ENCODE data around the gene SLC12A7.
A peak's percentile ranks its signal among the peaks of the same experiment; 100 is the strongest.

The SLC12A7 gene

DNA sequence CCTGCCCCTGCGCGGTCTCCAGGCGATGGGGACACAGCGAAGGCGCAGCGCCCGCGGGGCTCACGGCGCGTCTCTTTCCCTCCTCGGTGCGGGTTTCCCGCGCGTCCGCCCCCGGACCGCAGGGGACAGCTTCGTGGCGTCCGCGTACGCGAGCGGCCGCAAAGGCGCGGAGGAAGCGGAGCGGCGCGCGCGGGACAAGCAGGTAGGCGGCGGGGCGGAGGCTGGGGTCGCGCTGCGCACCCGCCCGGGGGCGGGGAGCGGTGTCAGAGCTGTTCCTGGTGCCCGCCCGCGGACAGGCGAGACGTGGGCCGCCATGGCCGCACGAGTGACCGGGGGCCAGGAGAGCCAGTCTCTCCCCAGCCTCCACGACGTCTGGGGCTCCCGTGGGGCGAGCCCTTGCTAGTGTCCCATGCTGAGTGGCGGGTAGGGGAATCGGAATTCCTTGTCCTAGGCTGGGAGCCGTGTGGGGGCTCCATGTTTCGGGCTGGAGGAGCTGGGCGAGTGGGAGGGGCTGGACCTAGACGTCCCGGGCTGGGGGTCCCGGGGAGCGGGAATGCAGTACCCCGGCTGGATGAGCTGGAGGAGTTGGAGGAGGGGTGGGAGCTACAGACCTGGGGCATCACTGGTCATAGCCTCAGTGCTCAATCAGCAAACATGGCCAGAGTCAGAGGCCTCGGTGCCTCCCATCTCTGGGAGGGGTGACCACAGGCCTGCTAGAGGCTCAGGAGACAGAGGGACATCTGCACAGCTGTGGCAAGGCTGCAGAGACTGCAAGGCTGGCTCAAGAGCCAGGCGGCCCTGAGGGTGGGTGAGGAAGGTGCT lies 102.3 kb downstream of the SLC12A7 start:
- H3K36me3 ChIP-seq (ENCODE audit: insufficient read depth, low read length), result no peaks in the 10 kb centered on the region

DNA sequence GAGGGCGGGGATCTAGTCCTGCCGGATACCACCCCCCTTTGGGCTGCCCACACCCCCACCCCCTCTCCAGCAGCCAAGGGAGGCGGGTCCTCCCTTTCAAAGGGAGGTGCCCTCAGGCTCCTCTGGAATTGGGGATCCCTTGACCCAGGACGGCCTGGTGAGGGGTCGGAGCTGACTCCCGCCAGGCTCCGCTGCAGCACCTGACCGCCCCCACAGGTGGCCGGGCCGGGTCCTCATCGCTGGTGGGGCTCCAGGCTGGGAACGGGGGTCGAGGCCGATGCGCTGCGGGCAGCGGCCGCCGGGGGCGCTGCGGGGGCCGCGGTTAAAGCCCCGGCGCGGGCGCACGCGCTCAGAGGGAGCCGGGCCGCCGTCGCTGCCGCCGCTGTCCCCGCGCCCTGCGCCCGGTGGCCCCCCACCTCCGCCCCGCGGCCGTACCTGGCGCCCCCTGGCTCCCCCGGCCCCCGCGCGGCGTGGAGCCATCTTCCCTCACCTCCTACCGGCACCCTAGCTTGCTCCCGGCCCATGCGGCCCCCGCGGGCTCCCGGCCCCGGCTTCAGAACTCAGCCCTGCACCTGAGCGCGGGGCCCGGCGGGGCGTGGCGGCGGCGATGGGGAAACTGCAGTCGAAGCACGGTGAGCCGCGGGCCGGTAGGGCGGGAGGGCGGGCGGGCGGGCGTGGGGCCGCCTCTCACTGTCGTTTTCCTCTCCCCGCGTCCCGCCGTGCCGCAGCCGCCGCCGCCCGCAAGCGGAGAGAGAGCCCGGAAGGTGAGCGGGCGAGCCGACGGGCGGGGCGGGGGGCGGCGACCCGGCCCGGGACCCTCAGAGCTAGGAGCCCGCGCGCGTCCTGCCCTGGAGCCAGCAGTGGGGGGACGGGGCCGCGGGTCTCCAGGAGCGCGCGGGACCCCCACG lies 103.2 kb downstream of the SLC12A7 start, which contains the start of gene NKD2:
Gene NKD2, plus strand, starts transcription at position 352 of the 908 bp plus-strand sequence. Its CDS starts 256 bp downstream, at position 608.
- no peak within 1 kb of the TSS for H3K9ac ChIP-seq (ENCODE audit: insufficient read length)
- TF ChIP-seq EZH2 (IDR thresholded peaks at IDR 0.05), result no peak
- TF ChIP-seq FOXP2 (optimal IDR thresholded peaks at IDR 0.05; ENCODE audit: control extremely low read depth, extremely low read length, insufficient read depth), result no peak
- TF ChIP-seq POLR2AphosphoS5 (IDR thresholded peaks at IDR 0.05; ENCODE audit: borderline replicate concordance, low read depth, low read length), result no peak
- H3K9me3 ChIP-seq (ENCODE audit: low read depth, low read length), result no peaks in the 10 kb centered on the region
- no peaks in the 10 kb centered on the region for H3K36me3 ChIP-seq (ENCODE audit: insufficient read depth, low read length)
- H3K27ac ChIP-seq, result no peak within 1 kb of the TSS
- DNase-seq (ENCODE audit: low read depth, low spot score), result no peak
- peak within 1 kb of the TSS; percentile 78 for H3K4me3 ChIP-seq

More for the DNA sequence above, 102.3 kb downstream of the SLC12A7 start:
- no peak overlapping the region for H3K27ac ChIP-seq
- peak overlapping the region; percentile 78 for H3K4me3 ChIP-seq
- H3K9ac ChIP-seq (ENCODE audit: insufficient read length), result no peak overlapping the region
- no peak for DNase-seq (ENCODE audit: low read depth, low spot score)
- no peaks in the 10 kb centered on the region for H3K9me3 ChIP-seq (ENCODE audit: low read depth, low read length)
- no peak for TF ChIP-seq FOXP2 (optimal IDR thresholded peaks at IDR 0.05; ENCODE audit: control extremely low read depth, extremely low read length, insufficient read depth)
- no peak for TF ChIP-seq EZH2 (IDR thresholded peaks at IDR 0.05)
- TF ChIP-seq POLR2AphosphoS5 (IDR thresholded peaks at IDR 0.05; ENCODE audit: borderline replicate concordance, low read depth, low read length), result no peak

DNA sequence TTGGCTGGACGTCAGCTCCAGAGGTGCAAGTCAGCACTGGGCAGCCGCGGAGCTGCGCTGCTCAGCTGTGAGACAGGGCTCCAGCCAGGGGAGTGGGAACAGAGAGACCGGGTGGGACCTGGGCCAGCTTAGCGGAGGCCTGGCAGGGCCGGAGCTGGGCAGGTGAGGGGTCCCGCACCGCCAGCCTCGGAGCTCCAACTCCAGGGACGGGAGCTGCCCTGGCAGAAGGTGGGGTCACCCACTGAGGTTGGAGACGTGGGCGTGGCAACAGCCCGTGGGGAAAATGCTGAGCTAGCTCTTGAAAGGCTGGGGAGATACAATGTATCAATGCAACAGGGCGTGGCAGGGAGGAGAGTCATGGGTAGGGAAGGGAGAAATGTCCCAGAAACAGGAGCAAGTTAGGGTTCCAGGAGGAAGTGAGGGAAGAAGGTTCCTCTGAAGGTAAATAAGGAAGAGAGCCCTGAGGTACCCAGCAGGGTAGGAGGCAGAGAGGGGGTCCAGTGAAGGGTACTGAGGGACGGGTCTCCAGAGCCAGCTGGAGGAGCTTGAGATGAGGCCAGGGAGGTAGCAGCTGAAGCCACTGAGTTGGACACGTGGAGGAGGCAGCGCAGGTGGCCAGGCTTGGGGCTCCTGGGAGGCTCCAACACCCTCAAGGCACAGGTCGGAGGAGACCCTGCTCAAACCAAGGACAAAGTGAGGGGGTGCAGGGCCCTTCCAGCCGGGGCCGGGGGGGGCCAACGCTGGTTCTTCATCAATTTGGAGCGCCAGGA lies 104.0 kb downstream of the SLC12A7 start:
- H3K9me3 ChIP-seq (ENCODE audit: low read depth, low read length), result no peaks in the 10 kb centered on the region
- no peak for DNase-seq (ENCODE audit: low read depth, low spot score)
- no peak for TF ChIP-seq EZH2 (IDR thresholded peaks at IDR 0.05)
- TF ChIP-seq POLR2AphosphoS5 (IDR thresholded peaks at IDR 0.05; ENCODE audit: borderline replicate concordance, low read depth, low read length), result no peak
- TF ChIP-seq FOXP2 (optimal IDR thresholded peaks at IDR 0.05; ENCODE audit: control extremely low read depth, extremely low read length, insufficient read depth), result no peak
- H3K9ac ChIP-seq (ENCODE audit: insufficient read length), result no peak overlapping the region
- peak overlapping the region; percentile 78 for H3K4me3 ChIP-seq
- H3K36me3 ChIP-seq (ENCODE audit: insufficient read depth, low read length), result no peaks in the 10 kb centered on the region
- H3K27ac ChIP-seq, result no peak overlapping the region

DNA sequence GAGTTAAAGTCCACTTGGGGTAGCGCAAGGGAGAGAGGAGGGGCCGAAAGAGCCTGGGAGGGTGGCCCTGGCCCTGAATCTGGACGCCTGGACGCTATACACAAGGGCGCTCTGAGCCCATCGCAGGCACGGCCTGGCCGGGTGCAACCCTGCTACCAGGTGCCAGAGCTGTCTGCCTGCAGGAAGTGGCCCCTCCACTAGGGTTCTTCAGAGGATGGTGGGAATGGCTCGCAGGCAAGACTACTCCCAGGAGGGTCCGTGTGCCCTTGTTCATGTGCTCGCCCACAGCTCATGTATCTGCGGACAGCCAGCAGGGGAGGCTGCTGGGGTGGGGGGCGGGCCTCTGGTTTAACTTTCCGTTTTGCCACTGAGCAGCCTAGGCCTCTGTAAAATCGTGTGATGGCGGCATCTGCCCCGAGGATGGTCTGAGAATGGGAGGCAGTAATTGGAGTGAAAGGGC lies 104.6 kb downstream of the SLC12A7 start:
- DNase-seq (ENCODE audit: low read depth, low spot score), result no peak
- Histone ChIP-seq H3K4me3 (no peak overlapping the region), H3K9me3 (ENCODE audit: low read depth, low read length) (no peaks in the 10 kb centered on the region), H3K36me3 (ENCODE audit: insufficient read depth, low read length) (no peaks in the 10 kb centered on the region), H3K27ac (no peak overlapping the region), H3K9ac (ENCODE audit: insufficient read length) (no peak overlapping the region)
- TF ChIP-seq FOXP2 (optimal IDR thresholded peaks at IDR 0.05; ENCODE audit: control extremely low read depth, extremely low read length, insufficient read depth) (no peak), EZH2 (IDR thresholded peaks at IDR 0.05) (no peak), POLR2AphosphoS5 (IDR thresholded peaks at IDR 0.05; ENCODE audit: borderline replicate concordance, low read depth, low read length) (no peak)

DNA sequence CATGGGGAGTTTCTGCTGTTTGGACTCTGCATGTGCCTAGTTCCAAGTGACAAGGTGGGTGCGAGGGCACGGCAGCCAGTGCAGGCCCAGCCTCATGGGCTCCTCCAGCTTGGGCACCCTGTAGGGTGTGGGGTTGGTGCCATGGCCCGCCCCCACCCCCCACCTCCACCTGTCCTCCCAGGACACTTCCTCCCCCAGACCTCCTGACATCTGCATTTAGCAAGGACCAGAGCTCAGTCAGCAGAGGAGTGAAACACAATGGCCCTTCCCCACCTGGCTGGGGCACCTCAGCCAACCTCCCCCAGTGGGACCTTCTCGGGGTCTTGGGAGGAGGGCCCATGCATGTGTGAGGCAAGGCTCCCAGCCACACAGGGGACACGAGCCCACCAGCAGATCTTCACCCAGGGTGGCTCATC lies 105.2 kb downstream of the SLC12A7 start:
- Histone ChIP-seq H3K27ac (no peak overlapping the region), H3K9me3 (ENCODE audit: low read depth, low read length) (no peaks in the 10 kb centered on the region), H3K36me3 (ENCODE audit: insufficient read depth, low read length) (no peaks in the 10 kb centered on the region), H3K4me3 (no peak overlapping the region), H3K9ac (ENCODE audit: insufficient read length) (no peak overlapping the region)
- TF ChIP-seq FOXP2 (optimal IDR thresholded peaks at IDR 0.05; ENCODE audit: control extremely low read depth, extremely low read length, insufficient read depth) (no peak), POLR2AphosphoS5 (IDR thresholded peaks at IDR 0.05; ENCODE audit: borderline replicate concordance, low read depth, low read length) (no peak), EZH2 (IDR thresholded peaks at IDR 0.05) (no peak)
- no peak for DNase-seq (ENCODE audit: low read depth, low spot score)

DNA sequence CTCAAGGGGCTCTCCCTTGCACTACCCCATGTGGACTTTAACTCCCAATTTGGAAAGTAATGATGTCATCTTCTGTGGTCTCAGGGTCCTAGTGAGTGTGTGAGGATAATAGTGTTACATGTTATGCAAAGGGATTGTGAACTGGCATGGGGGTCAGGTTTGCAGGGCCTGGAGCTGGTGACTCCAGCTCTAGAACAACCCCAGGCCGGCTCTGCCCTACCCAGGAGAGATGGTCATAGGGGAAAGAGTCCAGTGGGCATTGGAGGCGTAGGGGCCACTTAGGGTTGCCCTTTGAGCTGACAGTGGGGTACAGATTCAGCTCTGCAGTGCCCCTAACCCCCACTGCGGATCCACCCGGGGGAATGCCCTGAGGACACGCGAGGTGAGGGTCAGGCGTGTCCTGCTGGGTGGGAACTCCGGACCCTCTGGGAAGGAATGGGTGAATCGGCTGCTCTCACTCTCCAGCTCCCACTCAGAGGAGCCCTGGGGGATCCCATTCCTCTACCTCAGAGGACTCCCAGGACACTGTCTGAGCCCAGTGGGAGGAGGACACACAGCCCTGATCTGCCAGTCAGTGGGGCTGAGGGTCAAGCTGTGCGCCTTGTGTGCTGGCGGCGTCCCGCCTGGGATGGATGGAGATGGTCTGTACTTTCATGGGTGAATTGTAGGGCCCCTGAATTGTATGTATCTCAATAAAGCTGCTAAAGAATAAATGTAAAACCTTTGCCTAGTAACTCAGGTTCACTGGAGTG lies 105.8 kb downstream of the SLC12A7 start:
- Histone ChIP-seq H3K9ac (ENCODE audit: insufficient read length) (no peak overlapping the region), H3K4me3 (no peak overlapping the region), H3K27ac (no peak overlapping the region), H3K9me3 (ENCODE audit: low read depth, low read length) (no peaks in the 10 kb centered on the region), H3K36me3 (ENCODE audit: insufficient read depth, low read length) (no peaks in the 10 kb centered on the region)
- no peak for DNase-seq (ENCODE audit: low read depth, low spot score)
- no peak for TF ChIP-seq EZH2 (IDR thresholded peaks at IDR 0.05)
- no peak for TF ChIP-seq POLR2AphosphoS5 (IDR thresholded peaks at IDR 0.05; ENCODE audit: borderline replicate concordance, low read depth, low read length)
- no peak for TF ChIP-seq FOXP2 (optimal IDR thresholded peaks at IDR 0.05; ENCODE audit: control extremely low read depth, extremely low read length, insufficient read depth)

DNA sequence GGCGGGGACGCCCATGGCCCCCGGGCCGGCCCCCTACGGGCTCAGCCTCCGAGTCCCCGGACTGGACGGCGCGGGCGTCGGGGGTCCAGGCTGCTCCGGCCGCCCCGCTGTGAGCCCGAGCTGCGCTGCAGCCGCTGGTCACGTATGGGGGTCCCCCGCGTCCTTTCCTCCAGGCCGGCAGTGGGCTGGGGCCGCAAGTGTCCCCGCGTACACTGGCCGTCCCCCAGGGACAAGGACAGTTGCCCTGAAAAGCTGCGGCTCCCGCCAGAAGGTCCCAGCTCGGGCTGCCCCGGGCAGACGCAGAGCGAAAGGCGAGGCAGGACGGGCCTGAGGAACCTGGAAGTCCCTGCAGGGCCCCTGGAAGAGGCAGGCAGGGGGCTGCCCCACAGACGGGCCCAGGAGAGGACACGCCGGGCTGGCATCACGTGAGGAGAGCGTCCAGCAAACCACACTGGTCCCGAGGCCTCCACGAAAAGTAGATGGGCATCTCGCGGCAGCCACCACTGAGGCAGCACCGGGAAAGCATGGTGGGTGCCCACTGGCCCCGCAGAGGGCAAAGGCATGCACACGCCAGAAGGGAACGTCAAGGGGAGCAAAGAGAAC lies 106.5 kb downstream of the SLC12A7 start:
- no peaks in the 10 kb centered on the region for H3K9me3 ChIP-seq (ENCODE audit: low read depth, low read length)
- no peak for TF ChIP-seq EZH2 (IDR thresholded peaks at IDR 0.05)
- TF ChIP-seq POLR2AphosphoS5 (IDR thresholded peaks at IDR 0.05; ENCODE audit: borderline replicate concordance, low read depth, low read length), result no peak
- TF ChIP-seq FOXP2 (optimal IDR thresholded peaks at IDR 0.05; ENCODE audit: control extremely low read depth, extremely low read length, insufficient read depth), result no peak
- no peaks in the 10 kb centered on the region for H3K36me3 ChIP-seq (ENCODE audit: insufficient read depth, low read length)
- DNase-seq (ENCODE audit: low read depth, low spot score), result no peak
- H3K9ac ChIP-seq (ENCODE audit: insufficient read length), result peak overlapping the region; percentile 79
- no peak overlapping the region for H3K27ac ChIP-seq
- peak overlapping the region; percentile 82 for H3K4me3 ChIP-seq

Data from SK-N-MC (cell line).